Measurements from ENCODE around the gene SV2B. TPM values are rescaled to one million over a fixed set of nuclear protein-coding genes. Genes with fewer than 3 reads are reported as not detected.

SV2B gene
- total RNA-seq, 1 experiment from 2014 or later = not detected

- POLR2A ChIA-PET (ENCODE audit: unreplicated experiment) = no interaction called here
- Histone ChIP-seq H3K79me2 (ENCODE audit: low read depth) (no peaks in the 10 kb centered on the region), H3K4me3 (no peak overlapping the region), H3K4me2 (no peak overlapping the region), H3K9me3 (ENCODE audit: insufficient read depth, low read depth) (peaks cover 5% of the 10 kb centered on the region; the same call in 1 of the 2 replicates), H3K9me2 (ENCODE audit: insufficient read depth) (no peaks in the 10 kb centered on the region), H3F3A (ENCODE audit: insufficient read depth, low read depth) (no peaks in the 10 kb centered on the region), H3K27me3 (ENCODE audit: insufficient read depth, low read depth) (peaks cover 55% of the 10 kb centered on the region), H2AFZ (no peak overlapping the region), H3K36me3 (ENCODE audit: low read depth) (no peaks in the 10 kb centered on the region), H4K20me1 (ENCODE audit: insufficient read depth) (no peaks in the 10 kb centered on the region), H3K4me1 (replicated peaks; ENCODE audit: insufficient read depth) (no peaks in the 10 kb centered on the region), H3K27ac (no peak overlapping the region)
- no TSS peak for BruUV-seq (replicated peaks)
- intact Hi-C loops (cut with micrococcal nuclease; ENCODE audit: unreplicated experiment) = loop anchor here (2.0 kb wide), 1 partner anchor 169 kb away; no protein-coding TSS in a partner anchor
- TF ChIP-seq EZH2 (IDR thresholded peaks at IDR 0.05; ENCODE audit: low read depth) = no peak
- TF ChIP-seq CTCF (conservative IDR thresholded peaks at IDR 0.05) = no peak
- no peak for DNase-seq
- CTCF ChIA-PET = no interaction called here
These were observed 123.8 kb downstream of the SV2B start for GRCh38 chr15:91223863-91224262.

- Histone ChIP-seq H3F3A (ENCODE audit: insufficient read depth, low read depth) (no peaks in the 10 kb centered on the region), H4K20me1 (ENCODE audit: insufficient read depth) (no peaks in the 10 kb centered on the region), H3K4me3 (no peak overlapping the region), H3K4me1 (replicated peaks; ENCODE audit: insufficient read depth) (no peaks in the 10 kb centered on the region), H3K9me2 (ENCODE audit: insufficient read depth) (no peaks in the 10 kb centered on the region), H3K27ac (no peak overlapping the region), H2AFZ (no peak overlapping the region), H3K27me3 (ENCODE audit: insufficient read depth, low read depth) (peaks cover 64% of the 10 kb centered on the region), H3K4me2 (no peak overlapping the region), H3K36me3 (ENCODE audit: low read depth) (no peaks in the 10 kb centered on the region), H3K9me3 (ENCODE audit: insufficient read depth, low read depth) (peaks cover 5% of the 10 kb centered on the region; the same call in 1 of the 2 replicates), H3K79me2 (ENCODE audit: low read depth) (no peaks in the 10 kb centered on the region)
- TF ChIP-seq CTCF (conservative IDR thresholded peaks at IDR 0.05) = peak; percentile 74
- no peak for TF ChIP-seq EZH2 (IDR thresholded peaks at IDR 0.05; ENCODE audit: low read depth)
- intact Hi-C loops (cut with micrococcal nuclease; ENCODE audit: unreplicated experiment) = loop anchor here (2.0 kb wide), 1 partner anchor 170 kb away; no protein-coding TSS in a partner anchor
- ChIA-PET CTCF (no interaction called here), POLR2A (ENCODE audit: unreplicated experiment) (no interaction called here)
- no TSS peak for BruUV-seq (replicated peaks)
- DNase-seq = no peak
These were observed 124.8 kb downstream of the SV2B start for GRCh38 chr15:91224755-91225380.

- CTCF ChIA-PET = no interaction called here
- H3K27me3 ChIP-seq (ENCODE audit: insufficient read depth, low read depth) = peaks cover 71% of the 10 kb centered on the region
These were observed 125.7 kb downstream of the SV2B start for GRCh38 chr15:91225741-91226140.

More at GRCh38 chr15:91225741-91226140, 125.7 kb downstream of the SV2B start:
- intact Hi-C loops (cut with micrococcal nuclease; ENCODE audit: unreplicated experiment) = loop anchor here (2.0 kb wide), 1 partner anchor 171 kb away; no protein-coding TSS in a partner anchor
- Histone ChIP-seq H3K4me2 (no peak overlapping the region), H3K27ac (no peak overlapping the region), H2AFZ (no peak overlapping the region), H3K4me3 (no peak overlapping the region), H3K9me3 (ENCODE audit: insufficient read depth, low read depth) (peaks cover 5% of the 10 kb centered on the region; the same call in 1 of the 2 replicates), H3K36me3 (ENCODE audit: low read depth) (no peaks in the 10 kb centered on the region), H3K9me2 (ENCODE audit: insufficient read depth) (no peaks in the 10 kb centered on the region), H3K4me1 (replicated peaks; ENCODE audit: insufficient read depth) (no peaks in the 10 kb centered on the region), H4K20me1 (ENCODE audit: insufficient read depth) (no peaks in the 10 kb centered on the region), H3K79me2 (ENCODE audit: low read depth) (no peaks in the 10 kb centered on the region), H3F3A (ENCODE audit: insufficient read depth, low read depth) (no peaks in the 10 kb centered on the region)
- POLR2A ChIA-PET (ENCODE audit: unreplicated experiment) = no interaction called here
- no TSS peak for BruUV-seq (replicated peaks)
- TF ChIP-seq EZH2 (IDR thresholded peaks at IDR 0.05; ENCODE audit: low read depth) (no peak), CTCF (conservative IDR thresholded peaks at IDR 0.05) (no peak)
- DNase-seq = no peak
